Measurements from ENCODE around the gene EXOC3.

EXOC3 gene

DNA sequence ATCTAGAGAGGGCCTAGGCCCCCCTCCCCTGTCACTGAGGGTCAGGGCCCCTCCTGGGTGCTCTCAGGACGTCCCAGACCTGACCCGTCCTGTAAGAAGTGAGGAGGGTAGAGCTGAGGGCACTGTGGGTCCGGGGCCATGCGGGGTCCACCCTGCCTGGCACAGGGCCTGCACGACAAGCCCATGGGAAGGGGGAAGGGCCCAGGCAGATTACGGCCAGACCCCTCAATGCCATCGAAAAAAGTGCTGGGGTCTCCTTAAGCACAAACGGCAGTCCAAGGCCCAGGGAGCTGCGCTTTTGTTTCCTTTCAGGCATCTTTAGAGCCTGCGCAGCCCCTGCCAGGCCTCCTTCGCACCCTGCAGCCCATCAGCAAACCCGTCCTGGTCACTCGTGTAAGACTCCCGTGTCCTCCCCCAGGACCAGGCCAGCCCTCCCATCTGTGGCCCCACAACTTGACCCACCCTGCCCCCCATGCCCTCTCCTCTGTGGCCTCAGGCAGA is 4.4 kb upstream of the EXOC3 start:
- peak overlapping the region; percentile 41 for H3K27ac Mint-ChIP-seq
- H3K4me3 Mint-ChIP-seq: no peak overlapping the region

DNA sequence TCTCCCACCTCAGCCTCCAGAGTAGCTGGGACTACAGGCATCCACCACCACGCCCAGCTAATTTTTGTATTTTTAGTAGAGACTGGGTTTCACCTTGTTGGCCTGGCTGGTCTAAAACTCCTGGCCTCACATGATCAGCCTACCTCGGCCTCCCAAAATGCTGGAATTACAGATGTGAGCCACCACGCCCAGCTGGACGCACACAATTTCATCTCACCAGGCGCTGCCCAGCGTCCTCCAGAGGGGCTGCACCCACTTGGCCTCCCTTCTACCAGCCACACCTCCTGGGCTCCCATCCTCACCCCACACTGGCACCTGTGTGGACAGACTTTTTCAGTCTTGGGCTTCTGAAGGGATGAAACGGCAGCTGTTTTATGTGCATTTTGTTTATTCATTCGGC is 3.8 kb upstream of the EXOC3 start:
- H3K4me1 Mint-ChIP-seq: peaks cover 8% of the 10 kb centered on the region
- no peaks in the 10 kb centered on the region for H3K36me3 Mint-ChIP-seq

More for the DNA sequence above, 4.4 kb upstream of the EXOC3 start:
- no peaks in the 10 kb centered on the region for H3K36me3 Mint-ChIP-seq
- no peaks in the 10 kb centered on the region for H3K9me3 Mint-ChIP-seq
- no peaks in the 10 kb centered on the region for H3K27me3 Mint-ChIP-seq
- H3K4me1 Mint-ChIP-seq: peaks cover 5% of the 10 kb centered on the region

DNA sequence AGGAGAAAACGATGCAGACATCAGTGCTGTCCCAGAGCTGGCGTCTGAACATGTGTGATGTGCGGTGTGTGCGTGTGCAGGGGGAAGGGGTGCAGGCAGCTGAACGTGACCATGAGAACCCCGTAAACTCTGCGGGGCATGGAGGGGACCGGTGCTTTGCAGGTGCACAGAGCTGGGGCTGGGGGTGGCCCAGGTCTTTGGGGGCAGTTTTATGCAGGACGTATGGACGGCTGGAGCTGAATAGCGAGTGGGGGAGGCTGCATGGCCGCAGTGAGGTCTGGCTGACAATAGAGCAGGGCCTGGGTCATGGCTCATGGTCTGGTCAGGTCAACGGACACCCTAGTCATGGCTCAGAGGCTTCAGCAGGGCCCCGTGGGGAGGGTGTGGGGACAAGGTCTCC is 3.3 kb upstream of the EXOC3 start:
- Mint-ChIP-seq H3K4me3 (no peak overlapping the region), H3K36me3 (no peaks in the 10 kb centered on the region), H3K27me3 (no peaks in the 10 kb centered on the region), H3K27ac (peak overlapping the region; percentile 65), H3K9me3 (no peaks in the 10 kb centered on the region), H3K4me1 (peaks cover 13% of the 10 kb centered on the region)

More for the DNA sequence above, 3.8 kb upstream of the EXOC3 start:
- no peaks in the 10 kb centered on the region for H3K27me3 Mint-ChIP-seq
- no peaks in the 10 kb centered on the region for H3K9me3 Mint-ChIP-seq
- no peak overlapping the region for H3K4me3 Mint-ChIP-seq
- peak overlapping the region; percentile 41 for H3K27ac Mint-ChIP-seq

DNA sequence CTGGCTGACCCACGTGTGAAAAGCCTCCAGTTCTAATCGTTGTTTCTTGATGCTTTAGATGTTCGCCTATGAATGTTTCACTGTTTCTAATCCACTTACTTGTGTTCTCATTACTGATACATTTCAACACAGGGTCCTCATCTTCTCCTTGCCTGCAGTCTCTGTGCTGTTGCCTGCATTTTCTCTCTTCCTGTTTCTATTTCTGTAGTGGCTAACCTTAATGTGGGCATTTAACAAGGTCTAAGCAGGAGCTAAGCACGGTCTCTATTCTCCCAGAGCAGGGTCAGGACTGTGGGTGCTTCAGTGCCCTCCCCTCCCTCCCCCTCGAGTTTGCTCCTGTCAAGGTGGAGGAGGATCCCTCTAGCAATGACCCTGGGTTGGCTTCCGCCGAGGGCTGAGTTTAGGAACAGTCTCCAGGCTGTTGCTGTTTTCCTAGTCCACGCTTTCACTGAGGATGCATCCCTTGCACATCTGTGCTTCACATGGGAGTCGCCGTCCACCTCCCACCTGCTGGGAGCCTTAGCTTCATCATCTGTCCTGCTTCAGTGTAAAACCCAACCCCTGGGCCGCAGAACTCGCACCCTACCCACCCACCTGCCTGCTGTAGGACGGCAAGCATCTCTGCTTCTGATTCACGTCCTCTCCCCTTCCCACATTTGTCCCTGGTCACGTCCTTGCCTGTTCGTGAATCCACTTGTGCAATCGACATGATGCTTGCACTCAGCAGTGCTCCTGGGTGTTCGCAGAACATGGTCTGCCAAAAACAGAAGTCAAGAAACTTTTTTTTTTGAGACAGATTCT is 2.4 kb upstream of the EXOC3 start:
- Mint-ChIP-seq H3K4me3 (no peak overlapping the region), H3K4me1 (peaks cover 18% of the 10 kb centered on the region), H3K27ac (peak overlapping the region; percentile 51), H3K36me3 (peaks cover 2% of the 10 kb centered on the region), H3K27me3 (no peaks in the 10 kb centered on the region), H3K9me3 (no peaks in the 10 kb centered on the region)

DNA sequence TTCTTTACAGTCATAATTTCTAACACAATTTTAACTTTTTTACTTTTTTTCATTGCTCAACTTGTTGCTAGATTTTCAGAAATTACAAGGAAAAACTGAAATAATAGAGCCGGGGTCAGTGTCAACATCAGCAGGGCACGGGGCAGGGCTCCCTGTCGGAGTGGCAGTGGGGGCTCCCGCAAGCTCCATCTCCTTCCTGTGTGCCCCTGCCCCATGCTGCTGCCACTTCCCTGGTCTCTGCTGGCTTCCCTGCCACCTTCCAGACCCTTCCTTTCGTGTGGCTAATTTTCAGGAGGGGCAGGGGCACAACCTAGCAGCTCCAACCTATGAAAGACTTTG is 1.0 kb upstream of the EXOC3 start:
- Mint-ChIP-seq H3K27me3 (no peaks in the 10 kb centered on the region), H3K9me3 (no peaks in the 10 kb centered on the region), H3K36me3 (peaks cover 4% of the 10 kb centered on the region), H3K27ac (peak overlapping the region; percentile 97), H3K4me3 (peak overlapping the region; percentile 96), H3K4me1 (peaks cover 29% of the 10 kb centered on the region)

DNA sequence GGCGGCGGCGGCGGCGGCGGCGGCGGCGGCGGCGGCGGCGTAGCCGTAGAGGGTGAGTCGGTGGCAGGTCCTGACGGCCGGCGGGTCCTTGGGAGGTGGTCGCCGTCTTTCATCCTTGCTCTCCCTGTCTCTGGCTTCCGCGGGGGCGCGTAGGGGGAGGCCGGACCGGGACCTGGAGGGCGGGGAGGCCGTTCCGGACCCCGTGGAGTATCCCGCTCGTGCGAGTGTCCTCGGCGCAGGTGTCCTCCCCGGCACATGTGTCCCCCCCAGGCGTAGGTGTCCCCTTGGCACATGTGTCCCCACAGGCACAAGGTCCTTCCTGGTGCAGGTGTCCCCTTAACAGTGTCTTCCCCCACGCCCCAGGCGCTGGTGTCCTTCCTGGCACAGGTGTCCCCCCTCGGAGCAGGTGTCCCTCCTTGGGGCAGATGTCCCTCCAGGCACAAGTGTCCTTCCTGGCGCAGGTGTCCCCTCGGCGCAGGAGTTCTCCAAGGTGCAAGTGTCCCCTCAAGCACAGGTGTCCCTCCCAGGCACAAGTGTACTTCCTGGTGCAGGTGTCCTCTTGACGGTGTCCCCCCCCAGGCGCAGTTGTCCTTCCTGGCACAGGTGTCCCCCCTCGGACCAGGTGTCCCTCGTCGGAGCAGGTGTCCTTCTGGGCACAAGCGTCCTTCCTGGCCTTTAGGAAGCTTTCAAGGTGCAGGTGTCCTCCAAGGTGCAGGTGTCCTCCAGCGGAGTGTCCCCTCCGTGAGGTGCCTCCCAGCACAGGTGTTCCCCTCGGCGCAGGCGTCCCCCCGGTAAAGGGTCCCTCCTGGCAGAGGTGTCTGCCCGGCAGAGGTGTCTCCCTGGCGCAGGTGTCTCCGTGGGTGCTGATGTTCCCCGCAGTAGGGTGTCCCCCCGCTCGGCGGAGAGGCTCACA is 519 bp downstream of the EXOC3 start:
- Mint-ChIP-seq H3K9me3 (no peaks in the 10 kb centered on the region), H3K27ac (peak overlapping the region; percentile 76), H3K4me3 (peak overlapping the region; percentile 96), H3K36me3 (peaks cover 10% of the 10 kb centered on the region), H3K27me3 (no peaks in the 10 kb centered on the region), H3K4me1 (peaks cover 41% of the 10 kb centered on the region)

DNA sequence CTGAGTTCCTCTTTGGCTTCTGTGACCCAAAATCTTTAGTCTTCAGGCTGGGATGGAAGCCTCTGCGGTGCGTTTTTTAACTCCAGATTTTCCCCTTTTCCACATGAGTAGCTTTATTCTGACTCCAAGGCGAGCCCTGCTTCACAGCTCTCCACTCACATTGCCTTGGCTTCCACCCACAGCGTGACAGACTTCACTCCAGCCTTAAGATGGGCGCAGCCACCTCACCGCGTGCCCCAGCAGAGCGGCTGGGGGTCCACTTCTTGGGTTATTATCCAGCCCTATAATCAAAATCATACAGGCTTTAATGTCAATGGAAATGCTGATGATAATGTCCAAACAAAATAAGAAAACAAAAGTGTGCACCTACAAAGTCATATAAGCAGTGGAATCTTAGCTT is 1.2 kb downstream of the EXOC3 start:
- Mint-ChIP-seq H3K27me3 (no peaks in the 10 kb centered on the region), H3K9me3 (no peaks in the 10 kb centered on the region), H3K4me1 (peaks cover 49% of the 10 kb centered on the region), H3K27ac (peak overlapping the region; percentile 76), H3K4me3 (peak overlapping the region; percentile 87), H3K36me3 (peaks cover 15% of the 10 kb centered on the region)

DNA sequence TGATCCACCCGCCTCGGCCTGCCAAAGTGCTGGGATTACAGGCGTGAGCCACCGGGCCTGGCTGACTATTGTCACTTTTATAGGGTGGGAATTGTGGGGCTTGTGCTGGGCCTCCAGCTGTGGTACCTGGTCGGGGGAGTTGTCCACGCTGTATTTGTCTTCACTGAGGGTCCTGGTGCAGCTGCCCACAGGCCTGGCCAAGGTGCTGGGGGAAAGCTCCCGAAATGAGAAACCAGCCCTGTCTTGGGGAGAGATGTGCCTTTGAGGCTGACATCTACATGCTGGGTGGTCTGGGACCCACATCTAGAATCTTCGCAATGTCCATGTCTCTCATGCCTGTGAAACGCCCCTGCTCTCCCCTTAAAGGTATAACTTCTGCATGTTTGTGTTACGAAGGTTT is 2.6 kb downstream of the EXOC3 start:
- H3K4me1 Mint-ChIP-seq: peaks cover 60% of the 10 kb centered on the region
- H3K27ac Mint-ChIP-seq: peak overlapping the region; percentile 68
- H3K27me3 Mint-ChIP-seq: no peaks in the 10 kb centered on the region
- peak overlapping the region; percentile 42 for H3K4me3 Mint-ChIP-seq
- no peaks in the 10 kb centered on the region for H3K9me3 Mint-ChIP-seq
- peaks cover 25% of the 10 kb centered on the region for H3K36me3 Mint-ChIP-seq

DNA sequence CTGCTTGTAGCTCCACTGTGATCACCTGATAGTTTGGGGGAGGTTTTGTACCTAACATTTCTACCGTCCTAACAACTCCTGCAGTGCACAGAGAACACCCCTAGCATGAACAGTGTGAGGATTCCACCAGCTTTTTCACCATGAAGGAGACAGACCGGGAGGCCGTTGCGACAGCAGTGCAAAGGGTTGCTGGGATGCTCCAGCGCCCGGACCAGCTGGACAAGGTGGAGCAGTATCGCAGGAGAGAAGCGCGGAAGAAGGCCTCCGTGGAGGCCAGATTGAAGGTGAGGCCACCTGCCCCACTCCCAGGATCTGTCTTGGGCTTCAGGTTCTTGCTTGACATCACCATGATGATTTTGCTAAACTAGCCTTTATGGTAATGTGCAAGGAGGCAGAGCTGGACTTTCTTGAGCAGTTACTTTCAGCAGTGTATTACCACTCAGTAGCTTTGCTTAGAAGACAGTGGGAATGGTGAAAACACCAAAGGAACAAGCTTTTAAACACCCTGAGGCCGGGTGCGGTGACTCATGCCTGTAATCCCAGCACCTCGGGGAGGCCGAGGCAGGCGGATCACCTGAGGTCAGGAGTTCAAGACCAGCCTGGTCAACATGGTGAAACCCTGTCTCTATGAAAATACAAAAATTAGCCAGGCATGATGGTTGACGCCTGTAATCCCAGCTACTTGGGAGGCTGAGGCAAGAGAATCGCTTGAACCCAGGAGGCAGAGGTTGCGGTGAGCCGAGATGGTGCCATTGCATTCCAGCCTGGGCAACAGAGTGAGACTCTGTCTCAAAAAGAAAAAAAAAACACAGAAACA is 3.3 kb downstream of the EXOC3 start:
- peaks cover 31% of the 10 kb centered on the region for H3K36me3 Mint-ChIP-seq
- peaks cover 4% of the 10 kb centered on the region for H3K9me3 Mint-ChIP-seq
- H3K4me3 Mint-ChIP-seq: peak overlapping the region; percentile 42
- H3K4me1 Mint-ChIP-seq: peaks cover 64% of the 10 kb centered on the region
- H3K27ac Mint-ChIP-seq: peak overlapping the region; percentile 68
- H3K27me3 Mint-ChIP-seq: no peaks in the 10 kb centered on the region

DNA sequence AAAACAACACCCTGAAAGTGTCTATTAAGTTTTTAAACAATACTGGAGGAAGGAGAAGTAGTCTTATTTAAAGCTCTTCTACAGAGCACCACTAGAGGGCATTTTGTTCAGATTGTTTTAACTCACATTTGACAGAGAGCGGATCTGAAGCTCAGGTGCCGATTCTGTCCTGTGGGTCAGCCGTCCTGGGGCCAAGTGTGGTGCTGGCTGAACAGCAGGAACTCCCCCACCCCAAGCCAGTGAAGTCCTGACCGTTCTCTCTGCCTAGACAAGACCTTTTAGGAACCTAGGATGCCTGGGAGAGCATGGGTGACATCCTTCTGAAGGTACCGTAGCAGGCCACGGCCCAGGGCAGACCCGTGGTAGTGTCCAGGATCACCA is 3.9 kb downstream of the EXOC3 start:
- Mint-ChIP-seq H3K4me3 (peak overlapping the region; percentile 39), H3K36me3 (peaks cover 37% of the 10 kb centered on the region), H3K27ac (peak overlapping the region; percentile 41), H3K27me3 (no peaks in the 10 kb centered on the region), H3K9me3 (peaks cover 5% of the 10 kb centered on the region), H3K4me1 (peaks cover 61% of the 10 kb centered on the region)

DNA sequence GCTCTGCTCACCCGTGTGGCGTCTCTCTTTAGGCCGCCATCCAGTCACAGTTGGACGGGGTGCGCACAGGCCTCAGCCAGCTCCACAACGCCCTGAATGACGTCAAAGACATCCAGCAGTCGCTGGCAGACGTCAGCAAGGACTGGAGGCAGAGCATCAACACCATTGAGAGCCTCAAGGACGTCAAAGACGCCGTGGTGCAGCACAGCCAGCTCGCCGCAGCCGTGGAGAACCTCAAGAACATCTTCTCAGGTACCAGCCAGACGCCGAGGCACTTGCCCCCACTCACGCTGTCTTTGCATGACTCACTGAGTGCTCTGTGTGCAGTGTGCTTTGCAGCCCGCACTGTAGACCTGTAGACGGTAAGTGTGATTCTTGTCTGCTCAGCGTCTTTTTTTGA is 4.5 kb downstream of the EXOC3 start:
- Mint-ChIP-seq H3K27me3 (no peaks in the 10 kb centered on the region), H3K36me3 (peaks cover 43% of the 10 kb centered on the region), H3K4me3 (no peak overlapping the region), H3K9me3 (peaks cover 12% of the 10 kb centered on the region), H3K27ac (peak overlapping the region; percentile 77), H3K4me1 (peaks cover 67% of the 10 kb centered on the region)

DNA sequence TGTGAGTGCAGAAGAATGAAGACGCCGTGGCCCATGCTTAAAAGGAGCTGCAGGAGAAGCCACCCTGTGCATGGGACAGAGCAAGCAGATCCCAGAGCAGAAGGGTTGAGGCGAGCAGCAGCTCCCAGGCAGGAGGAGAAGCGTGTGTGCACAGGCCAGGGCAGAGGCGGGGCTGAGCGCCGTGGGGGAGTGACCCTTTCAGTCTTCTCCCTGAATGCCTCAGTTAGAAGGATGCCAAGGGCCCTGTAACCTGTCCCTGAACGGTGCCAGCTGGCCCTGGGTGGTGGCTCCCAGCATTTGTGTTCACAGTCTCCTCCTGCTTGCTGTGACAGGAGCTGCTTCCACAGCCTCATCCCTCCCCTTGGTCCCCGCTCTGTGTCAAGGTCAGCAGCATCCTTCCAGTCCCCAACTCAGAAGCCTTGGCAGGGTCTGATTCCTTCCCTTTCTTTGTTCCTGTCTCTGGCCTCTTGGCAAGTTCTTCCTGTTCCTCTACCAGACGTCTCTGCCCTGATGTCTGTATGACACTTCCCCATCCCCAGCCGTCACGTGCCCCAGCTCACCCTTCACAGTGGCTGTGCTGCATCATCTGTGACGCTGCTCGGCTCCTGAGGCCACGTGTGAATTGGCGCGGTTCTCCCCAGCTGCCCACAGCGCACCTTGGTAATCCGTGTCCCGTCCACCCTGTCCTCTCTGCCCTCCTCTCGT is 5.2 kb downstream of the EXOC3 start:
- peaks cover 74% of the 10 kb centered on the region for H3K4me1 Mint-ChIP-seq
- H3K9me3 Mint-ChIP-seq: peaks cover 15% of the 10 kb centered on the region
- peak overlapping the region; percentile 30 for H3K27ac Mint-ChIP-seq
- H3K27me3 Mint-ChIP-seq: no peaks in the 10 kb centered on the region
- no peak overlapping the region for H3K4me3 Mint-ChIP-seq
- peaks cover 49% of the 10 kb centered on the region for H3K36me3 Mint-ChIP-seq

DNA sequence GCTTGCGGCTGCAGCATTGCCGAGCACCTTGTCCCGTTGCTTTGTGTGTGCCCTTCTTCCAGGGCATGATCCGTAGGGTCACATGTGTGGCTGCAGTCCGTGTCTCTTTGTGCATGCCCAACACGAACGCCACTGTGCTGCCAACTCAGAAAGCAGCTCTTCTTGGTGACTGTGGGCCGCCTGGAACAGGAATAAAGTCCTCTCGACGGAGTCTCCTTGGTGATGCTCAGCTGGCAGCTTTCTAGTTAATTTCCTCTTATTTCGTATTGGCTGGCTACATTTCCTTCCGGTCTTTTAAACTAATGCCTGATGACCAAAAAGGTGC is 5.8 kb downstream of the EXOC3 start:
- H3K27me3 Mint-ChIP-seq: no peaks in the 10 kb centered on the region
- peaks cover 53% of the 10 kb centered on the region for H3K36me3 Mint-ChIP-seq
- H3K27ac Mint-ChIP-seq: no peak overlapping the region
- H3K4me3 Mint-ChIP-seq: no peak overlapping the region
- H3K4me1 Mint-ChIP-seq: peaks cover 76% of the 10 kb centered on the region
- peaks cover 15% of the 10 kb centered on the region for H3K9me3 Mint-ChIP-seq

DNA sequence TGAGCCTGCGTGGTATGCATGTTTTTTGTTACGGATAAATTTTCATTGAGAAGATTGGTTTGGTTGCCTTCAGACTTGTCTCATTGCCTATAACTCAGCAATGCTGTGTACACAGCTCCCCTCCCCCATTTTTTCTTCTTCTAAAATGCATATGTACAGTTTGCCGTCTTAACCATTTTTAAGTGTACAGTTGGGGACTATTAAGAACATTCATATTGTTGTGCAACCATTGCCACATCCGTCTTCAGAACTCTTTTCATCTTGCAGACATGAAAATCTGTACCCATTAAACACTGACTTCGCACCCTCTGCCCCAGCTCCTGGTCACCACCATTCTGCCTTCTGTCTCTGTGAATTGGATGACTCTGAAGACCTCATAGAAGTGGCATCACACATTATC is 6.2 kb downstream of the EXOC3 start:
- Mint-ChIP-seq H3K4me3 (no peak overlapping the region), H3K27ac (no peak overlapping the region), H3K9me3 (peaks cover 15% of the 10 kb centered on the region), H3K36me3 (peaks cover 54% of the 10 kb centered on the region), H3K4me1 (peaks cover 79% of the 10 kb centered on the region), H3K27me3 (no peaks in the 10 kb centered on the region)

Measured in activated naive CD4-positive, alpha-beta T cell treated with anti-CD3 and anti-CD28 coated beads, Interleukin-2, amount 50 U/mL, for 24 hours (primary cell).